HCT116 (cell line): ENCODE measurements around the gene MYBPC3. TPM values are rescaled to one million over a fixed set of nuclear protein-coding genes. Genes with fewer than 3 reads are reported as not detected.

Experiments used
- ATAC-seq: fragments of 200-7000 bp; cut with Tn5 transposase; 2 replicates; pipeline ENCODE4 v1.9.1; 2020; ENCODE audit warnings: mild to moderate bottlenecking, moderate library complexity
- BruUV-seq: library from RNA; stranded (reverse); fragments of 400-500 nt; replicated peaks from 2 replicates; lab custom pipeline; 2021; lab: Mats Ljungman, UMichigan
- CTCF ChIA-PET: fragments of 300-600 bp; sonication (Branson Sonifier 250); formaldehyde crosslinking; loops from one replicate; lab custom pipeline; 2021; ENCODE audit warnings: antibody characterized with exemption; lab: Charles Lee
- POLR2A ChIA-PET: fragments of 300-600, 350-600 bp; sonication (Branson Sonifier 250); formaldehyde crosslinking; loops from one replicate; lab custom pipeline; 2021; ENCODE audit warnings: antibody characterized with exemption; lab: Charles Lee
- RAD21 ChIA-PET, 2 experiments: fragments of 300-600 bp; sonication (Branson Sonifier 250); formaldehyde crosslinking; loops; one replicate each; lab custom pipeline; 2023; ENCODE audit warnings: low total read pairs in 2 of 2; ENCODE audit not compliant: uncharacterized antibody in 2 of 2, unreplicated experiment in 2 of 2, low non-redundant PET in 1 of 2; lab: Charles Lee
- DNase-seq: peaks from one replicate; pipeline ENCODE4 v3.0.0-alpha.2; 2010; ENCODE audit warnings: low read depth, low spot score
- H2AFZ ChIP-seq: fragments of 200-600 bp; shearing (Covaris generic), sonication (generic); 2 replicates; pipeline ENCODE4 v1.6.1; 2017; ENCODE audit warnings: low read depth, mixed run types, mixed read lengths, antibody characterized with exemption, low read length; ENCODE audit not compliant: poor library complexity, severe bottlenecking
- H3K27ac ChIP-seq: 2 replicates; pipeline ENCODE4 v1.5.1; 2012; ENCODE audit warnings: low read depth, low read length
- H3K27me3 ChIP-seq: fragments of 200-600 bp; sonication (generic); 2 replicates; pipeline ENCODE4 v1.6.1; 2016; ENCODE audit warnings: mixed run types, low read length, mixed read lengths; ENCODE audit not compliant: insufficient read depth
- H3K36me3 ChIP-seq, 2 experiments: fragments of 200-500 bp in 1 of 2; fragments of 200-600 bp in 1 of 2; sonication (Bioruptor generic) in 1 of 2; sonication (generic) in 1 of 2; 2 replicates each; pipeline versions ENCODE4 v1.5.1 to v1.6.1; 2014 to 2016; ENCODE audit warnings: low read length in 2 of 2, inconsistent platforms in 1 of 2, mixed read lengths in 1 of 2, mixed run types in 1 of 2; ENCODE audit not compliant: insufficient read depth in 2 of 2, control insufficient read depth in 1 of 2
- H3K4me1 ChIP-seq, 2 experiments: fragments of 200-600 bp in 1 of 2; sonication (generic) in 1 of 2; 2 replicates each; pipeline versions ENCODE4 v1.5.1 to v1.6.1; 2012 to 2017; ENCODE audit warnings: low read length in 2 of 2, inconsistent platforms in 1 of 2, mild to moderate bottlenecking in 1 of 2, mixed read lengths in 1 of 2, mixed run types in 1 of 2, moderate library complexity in 1 of 2; ENCODE audit not compliant: insufficient read depth in 2 of 2, control insufficient read depth in 1 of 2
- H3K4me2 ChIP-seq: fragments of 200-600 bp; sonication (generic); 2 replicates; pipeline ENCODE4 v1.6.1; 2017; ENCODE audit warnings: mixed run types, low read length, mixed read lengths
- H3K4me3 ChIP-seq, 2 experiments: fragments of 200-600 bp in 1 of 2; sonication (generic) in 1 of 2; replicated peaks in 1 of 2; 2 replicates each; pipeline ENCODE4 v1.5.1; 2011 to 2016; ENCODE audit warnings: low read length in 2 of 2, control low read depth in 1 of 2, low read depth in 1 of 2, mild to moderate bottlenecking in 1 of 2, mixed read lengths in 1 of 2, mixed run types in 1 of 2
- H3K79me2 ChIP-seq: fragments of 200-600 bp; sonication (generic); 2 replicates; pipeline ENCODE4 v1.6.1; 2017; ENCODE audit warnings: mild to moderate bottlenecking, mixed run types, low read length, moderate library complexity, mixed read lengths; ENCODE audit not compliant: insufficient read depth
- H3K9ac ChIP-seq: fragments of 200-600 bp; sonication (generic); 2 replicates; pipeline ENCODE4 v1.6.1; 2016; ENCODE audit warnings: low read length, mixed read lengths
- H3K9me2 ChIP-seq: fragments of 200-600 bp; sonication (generic), shearing (Covaris generic); 2 replicates; pipeline ENCODE4 v1.6.1; 2017; ENCODE audit warnings: mixed run types, mild to moderate bottlenecking, moderate library complexity; ENCODE audit not compliant: insufficient read depth
- H3K9me3 ChIP-seq, 2 experiments: fragments of 200-500 bp in 1 of 2; fragments of 200-600 bp in 1 of 2; sonication (Bioruptor generic) in 1 of 2; sonication (generic) in 1 of 2; 2 replicates each; pipeline ENCODE4 v1.6.1; 2014 to 2017; ENCODE audit warnings: low read length in 2 of 2, mixed read lengths in 2 of 2, inconsistent platforms in 1 of 2, low read depth in 1 of 2, mild to moderate bottlenecking in 1 of 2, mixed run types in 1 of 2, moderate library complexity in 1 of 2; ENCODE audit not compliant: control insufficient read depth in 1 of 2, insufficient read depth in 1 of 2
- H4K20me1 ChIP-seq: fragments of 200-600 bp; sonication (generic), shearing (Covaris generic); 2 replicates; pipeline ENCODE4 v1.6.1; 2017; ENCODE audit warnings: mixed run types, mild to moderate bottlenecking, moderate library complexity; ENCODE audit not compliant: insufficient read depth
- CEBPB ChIP-seq: IDR thresholded peaks from 2 replicates; pipeline ENCODE4 v1.6.1; 2012; ENCODE audit warnings: low read depth
- CTCF ChIP-seq, 3 experiments: fragments of 200-600 bp in 1 of 3; sonication (generic) in 1 of 3; IDR thresholded peaks in 2 of 3; conservative IDR thresholded peaks in 1 of 3; 2 replicates each; pipeline ENCODE4 v1.5.1; 2012 to 2017; ENCODE audit warnings: low read depth in 2 of 3, low read length in 2 of 3, antibody characterized with exemption in 1 of 3, borderline replicate concordance in 1 of 3, control low read depth in 1 of 3, mild to moderate bottlenecking in 1 of 3, mixed read lengths in 1 of 3, mixed run types in 1 of 3, moderate library complexity in 1 of 3; ENCODE audit not compliant: insufficient read depth in 1 of 3
- EZH2 ChIP-seq: fragments of 200-600 bp; sonication (generic); IDR thresholded peaks from 2 replicates; pipeline ENCODE4 v1.6.1; 2017; ENCODE audit warnings: antibody characterized with exemption, mixed run types
- EZH2phosphoT487 ChIP-seq: fragments of 200-600 bp; IDR thresholded peaks from 2 replicates; pipeline ENCODE4 v1.6.1; 2018; ENCODE audit warnings: antibody characterized with exemption, borderline replicate concordance
- FOSL1 ChIP-seq: IDR thresholded peaks from 2 replicates; pipeline ENCODE4 v1.6.1; 2012; ENCODE audit warnings: low read depth
- JUND ChIP-seq: IDR thresholded peaks from 2 replicates; pipeline ENCODE4 v1.6.1; 2012
- POLR2A ChIP-seq: IDR thresholded peaks from 2 replicates; pipeline ENCODE4 v1.7.0; 2011; ENCODE audit warnings: borderline replicate concordance; ENCODE audit not compliant: insufficient read depth, insufficient read length; ENCODE audit errors: extremely low read depth
- POLR2AphosphoS5 ChIP-seq: IDR thresholded peaks from 2 replicates; pipeline ENCODE4 v1.6.1; 2011; ENCODE audit warnings: mild to moderate bottlenecking, low read depth, low read length, moderate library complexity
- RAD21 ChIP-seq: IDR thresholded peaks from 2 replicates; pipeline ENCODE4 v1.6.1; 2012; ENCODE audit warnings: low read depth, mild to moderate bottlenecking
- REST ChIP-seq: IDR thresholded peaks from 2 replicates; pipeline ENCODE4 v1.6.1; 2012; ENCODE audit warnings: low read depth
- SIN3A ChIP-seq: IDR thresholded peaks from 2 replicates; pipeline ENCODE4 v1.6.1; 2012; ENCODE audit warnings: low read depth
- SP1 ChIP-seq: IDR thresholded peaks from 2 replicates; pipeline ENCODE4 v1.6.1; 2012; ENCODE audit warnings: low read depth
- SRF ChIP-seq: IDR thresholded peaks from 2 replicates; pipeline ENCODE4 v1.6.1; 2012; ENCODE audit warnings: low read depth
- YY1 ChIP-seq: IDR thresholded peaks from 2 replicates; pipeline ENCODE4 v1.6.1; 2011; ENCODE audit warnings: low read length, low read depth, moderate library complexity, mild to moderate bottlenecking; ENCODE audit not compliant: insufficient replicate concordance; ENCODE audit errors: extremely low read depth
- ZFX ChIP-seq: fragments of 450-650 bp; IDR thresholded peaks from 2 replicates; pipeline ENCODE4 v1.6.1; 2017
- intact Hi-C: fragments of 100-400 bp; cut with micrococcal nuclease; formaldehyde crosslinking; loops from 2 replicates; pipeline ENCODE4 v1.10.0; 2022
- total RNA-seq: library from RNA; stranded (reverse); gene quantifications from one replicate; pipeline ENCODE4 v1.2.1, GENCODE V29; 2021; ENCODE audit not compliant: unreplicated experiment

The MYBPC3 gene
- total RNA-seq, 1 experiment from 2014 or later = 0.25 TPM

- Histone ChIP-seq H2AFZ (no peak overlapping the region), H3K36me3 (peaks cover 7 to 12% of the 10 kb centered on the region in 2 experiments; a peak in 3 of 4 replicates), H3K27ac (no peak overlapping the region), H3K4me2 (no peak overlapping the region), H3K79me2 (no peaks in the 10 kb centered on the region), H3K27me3 (no peaks in the 10 kb centered on the region), H3K9me3 (no peaks in the 10 kb centered on the region), H4K20me1 (no peaks in the 10 kb centered on the region), H3K9me2 (no peaks in the 10 kb centered on the region), H3K9ac (no peak overlapping the region), H3K4me1 (no peaks in the 10 kb centered on the region), H3K4me3 (no peak overlapping the region)
- ATAC-seq = no peak
- ChIA-PET CTCF (no interaction called here), RAD21 (no interaction called here), POLR2A (no interaction called here)
- no TSS peak for BruUV-seq
- DNase-seq = no peak
- TF ChIP-seq REST = no peak
- TF ChIP-seq FOSL1 = no peak
- TF ChIP-seq CTCF (IDR thresholded peaks at IDR 0.05 in 2 of 3, conservative IDR thresholded peaks at IDR 0.05 in 1 of 3; ENCODE audit: borderline replicate concordance in 1 of 3, insufficient read depth in 1 of 3, low read depth in 2 of 3, low read length in 2 of 3) = no peak
- no peak for TF ChIP-seq JUND
- no peak for TF ChIP-seq CEBPB
- TF ChIP-seq RAD21 = no peak
- TF ChIP-seq POLR2AphosphoS5 = no peak
- no peak for TF ChIP-seq EZH2phosphoT487
- TF ChIP-seq ZFX = no peak
- no peak for TF ChIP-seq SIN3A
- no peak for TF ChIP-seq YY1
- TF ChIP-seq SP1 = no peak
- TF ChIP-seq SRF = no peak
- no peak for TF ChIP-seq EZH2
- TF ChIP-seq POLR2A = no peak
- intact Hi-C loops = no loop called here
Measured at GRCh38 chr11:47327949-47328348, 24.6 kb downstream of the MYBPC3 start.
